Activated CD8-positive, alpha-beta memory T cell treated with anti-CD3 and anti-CD28 coated beads for 1 hour (primary cell): ENCODE measurements around the gene HSDL2.
A peak's percentile ranks its signal among the peaks of the same experiment; 100 is the strongest.
"Not testable (repeated sequence)": the region's sequence is repeated elsewhere in the genome, so short reads cannot be mapped to it uniquely, and the experiment has no call there.

Experiments used
- DNase-seq, 2 donors: peaks; one replicate each; pipeline ENCODE4 v3.0.0-alpha.2; 2020; ENCODE audit warnings: low read depth in 1 of 2; ENCODE audit errors: extremely low read depth in 1 of 2

HSDL2 gene

GRCh38 chr9:112393146-112393545 is 13.2 kb downstream of the HSDL2 start:
- DNase-seq, result not testable (repeated sequence)

- DNase-seq, result no peak
Measured at GRCh38 chr9:112396416-112396815, 16.5 kb downstream of the HSDL2 start.

- no peak for DNase-seq
Measured at GRCh38 chr9:112396872-112397271, 17.0 kb downstream of the HSDL2 start.

- no peak for DNase-seq
Measured at GRCh38 chr9:112401175-112401815, 21.4 kb downstream of the HSDL2 start.

GRCh38 chr9:112403614-112404201 is 23.8 kb downstream of the HSDL2 start:
- no peak for DNase-seq

- no peak for DNase-seq
Measured at GRCh38 chr9:112404508-112404932, 24.6 kb downstream of the HSDL2 start.

GRCh38 chr9:112408275-112408674 is 28.4 kb downstream of the HSDL2 start:
- no peak for DNase-seq

- DNase-seq, result no peak
Measured at GRCh38 chr9:112408819-112409218, 28.9 kb downstream of the HSDL2 start.

GRCh38 chr9:112409758-112410157 is 29.9 kb downstream of the HSDL2 start:
- DNase-seq, result no peak

GRCh38 chr9:112411626-112412027 is 31.7 kb downstream of the HSDL2 start:
- no peak for DNase-seq

- not testable (repeated sequence) for DNase-seq
Measured at GRCh38 chr9:112413728-112414127, 33.8 kb downstream of the HSDL2 start.

GRCh38 chr9:112420208-112420607 is 40.3 kb downstream of the HSDL2 start:
- no peak for DNase-seq

- no peak for DNase-seq
Measured at GRCh38 chr9:112421771-112422222, 41.9 kb downstream of the HSDL2 start.

- no peak for DNase-seq
Measured at GRCh38 chr9:112422417-112423148, 42.7 kb downstream of the HSDL2 start.

- DNase-seq, result no peak
Measured at GRCh38 chr9:112430006-112430522, 50.2 kb downstream of the HSDL2 start.

GRCh38 chr9:112433499-112434392 is 53.8 kb downstream of the HSDL2 start:
- no peak for DNase-seq

- no peak for DNase-seq
Measured at GRCh38 chr9:112434487-112434886, 54.6 kb downstream of the HSDL2 start.

- DNase-seq, result no peak
Measured at GRCh38 chr9:112437406-112437805, 57.5 kb downstream of the HSDL2 start.

- no peak for DNase-seq
Measured at GRCh38 chr9:112439171-112439570, 59.3 kb downstream of the HSDL2 start.

- no peak for DNase-seq
Measured at GRCh38 chr9:112439825-112440224, 59.9 kb downstream of the HSDL2 start.

- DNase-seq, result peak in 1 of 2 donors; percentile 2
Measured at GRCh38 chr9:112443200-112443599, 63.3 kb downstream of the HSDL2 start.
